GM12878 (cell line): Measurements from ENCODE around the gene SLC22A3. TPM values are rescaled to one million over a fixed set of nuclear protein-coding genes. Genes with fewer than 3 reads are reported as not detected.
"Not testable (repeated sequence)": the region's sequence is repeated elsewhere in the genome, so short reads cannot be mapped to it uniquely, and the experiment has no call there.

Experiments used
- ATAC-seq: fragments of 200-7000 bp; cut with Tn5 transposase; 3 replicates; pipeline ENCODE4 v1.9.1; 2020; ENCODE audit warnings: mild to moderate bottlenecking, moderate library complexity
- BruUV-seq: library from RNA; stranded (reverse); fragments of 400-500 nt; replicated peaks from 2 replicates; lab custom pipeline; 2021; lab: Mats Ljungman, UMichigan
- CTCF ChIA-PET: fragments of 300-600 bp; sonication (Branson Sonifier 250); formaldehyde crosslinking; extraction: SDS; loops from one replicate; lab custom pipeline; 2021; ENCODE audit warnings: inconsistent platforms; lab: Yijun Ruan, JAX
- POLR2A ChIA-PET: fragments of 350-600 bp; formaldehyde crosslinking; extraction: SDS; loops from one replicate; lab custom pipeline; 2021; ENCODE audit warnings: inconsistent platforms; lab: Charles Lee
- RAD21 ChIA-PET: fragments of 300-600 bp; sonication (Branson Sonifier 250); formaldehyde crosslinking; loops from one replicate; lab custom pipeline; 2023; ENCODE audit warnings: antibody characterized with exemption; ENCODE audit not compliant: unreplicated experiment; lab: Charles Lee
- SMC1A ChIA-PET: fragments of 300-600 bp; sonication (Branson Sonifier 250); formaldehyde crosslinking; loops from one replicate; lab custom pipeline; 2023; ENCODE audit not compliant: unreplicated experiment, uncharacterized antibody; lab: Charles Lee
- DNase-seq: peaks from one replicate; pipeline ENCODE4 v3.0.0-alpha.2; 2011; ENCODE audit warnings: low read depth, low spot score
- FAIRE-seq: peaks from 3 replicates; lab custom pipeline; 2011; peaks lifted over from hg19 to GRCh38; lab: Jason Lieb, UNC
- H2AFZ ChIP-seq: 2 replicates; pipeline ENCODE4 v1.6.0; 2011; ENCODE audit warnings: low read depth, low read length, control low read depth; ENCODE audit not compliant: control insufficient read depth
- H3K27ac ChIP-seq: 2 replicates; pipeline ENCODE4 v1.5.1; 2011; ENCODE audit warnings: control low read depth; ENCODE audit not compliant: control insufficient read depth, insufficient read depth
- H3K27me3 ChIP-seq, 2 experiments: replicated peaks in 1 of 2; 2 replicates each; pipeline versions ENCODE4 v1.6.0 to v1.6.1; 2011; ENCODE audit warnings: low read length in 1 of 2; ENCODE audit not compliant: control insufficient read depth in 2 of 2, insufficient read depth in 2 of 2
- H3K36me3 ChIP-seq, 2 experiments: 2 replicates each; pipeline ENCODE4 v1.5.1; 2011; ENCODE audit warnings: low read length in 1 of 2; ENCODE audit not compliant: control insufficient read depth in 2 of 2, insufficient read depth in 2 of 2
- H3K4me1 ChIP-seq: 2 replicates; pipeline ENCODE4 v1.6.1; 2011; ENCODE audit warnings: mild to moderate bottlenecking, low read length, moderate library complexity, mixed read lengths; ENCODE audit not compliant: control insufficient read depth, insufficient read depth
- H3K4me2 ChIP-seq: 2 replicates; pipeline ENCODE4 v1.6.0; 2011; ENCODE audit warnings: control low read depth; ENCODE audit not compliant: control insufficient read depth, insufficient read depth
- H3K4me3 ChIP-seq: fragments of 200-600 bp; sonication (generic); 2 replicates; pipeline ENCODE4 v1.5.1; 2016
- H3K79me2 ChIP-seq: 2 replicates; pipeline ENCODE4 v1.6.0; 2011; ENCODE audit warnings: low read length; ENCODE audit not compliant: control insufficient read depth, insufficient read depth
- H3K9ac ChIP-seq: 2 replicates; pipeline ENCODE4 v1.8.0; 2011; ENCODE audit warnings: low read length, control low read depth, mixed read lengths; ENCODE audit not compliant: control insufficient read depth, insufficient read depth
- H3K9me3 ChIP-seq: replicated peaks from 3 replicates; pipeline ENCODE4 v1.5.1; 2011; ENCODE audit warnings: mild to moderate bottlenecking, low read length; ENCODE audit not compliant: control insufficient read depth, insufficient read depth
- H4K20me1 ChIP-seq: 2 replicates; pipeline ENCODE4 v1.6.0; 2011; ENCODE audit not compliant: control insufficient read depth, insufficient read depth
- ATF7 ChIP-seq: fragments of 450-650 bp; IDR thresholded peaks from 2 replicates; pipeline ENCODE4 v1.6.1; 2016; ENCODE audit warnings: low read depth, mild to moderate bottlenecking
- BRCA1 ChIP-seq: IDR thresholded peaks from 2 replicates; pipeline ENCODE4 v1.6.1; 2011; ENCODE audit warnings: low read depth, low read length, improper control_type of control experiment
- ESRRA ChIP-seq: IDR thresholded peaks from 2 replicates; pipeline ENCODE4 v1.6.1; 2012; ENCODE audit warnings: mild to moderate bottlenecking, low read length, improper control_type of control experiment
- IKZF2 ChIP-seq, 2 experiments: fragments of 450-650 bp; IDR thresholded peaks; 2 replicates each; pipeline ENCODE4 v1.6.1; 2017; ENCODE audit warnings: mild to moderate bottlenecking in 2 of 2, moderate library complexity in 2 of 2
- MTA3 ChIP-seq: IDR thresholded peaks from 2 replicates; pipeline ENCODE4 v1.6.1; 2012; ENCODE audit warnings: low read length, inconsistent platforms, borderline replicate concordance
- NFYB ChIP-seq: IDR thresholded peaks from 2 replicates; pipeline ENCODE4 v1.6.1; 2011; ENCODE audit warnings: low read depth, mild to moderate bottlenecking, low read length, improper control_type of control experiment, moderate library complexity; ENCODE audit not compliant: insufficient read depth
- RUNX3 ChIP-seq: IDR thresholded peaks from 2 replicates; pipeline ENCODE4 v1.6.1; 2012; ENCODE audit warnings: low read length, inconsistent platforms
- SIN3A ChIP-seq: IDR thresholded peaks from 2 replicates; pipeline ENCODE4 v1.6.1; 2012; ENCODE audit warnings: low read depth, low read length, improper control_type of control experiment
- SMC3 ChIP-seq: IDR thresholded peaks from 2 replicates; pipeline ENCODE4 v1.6.1; 2011; ENCODE audit warnings: low read length, improper control_type of control experiment, borderline replicate concordance
- SREBF1 ChIP-seq: IDR thresholded peaks from 2 replicates; pipeline ENCODE4 v1.6.1; 2012; ENCODE audit warnings: mild to moderate bottlenecking, low read length
- ZBED1 ChIP-seq: IDR thresholded peaks from 2 replicates; pipeline ENCODE4 v1.6.1; 2016; ENCODE audit warnings: borderline replicate concordance
- WGBS: methylation state at CpG from one replicate; pipeline ENCODE4 v1.1.6; 2016; ENCODE audit warnings: low lambda C conversion rate; ENCODE audit not compliant: insufficient replicate concordance, insufficient coverage; ENCODE audit errors: missing lambda C conversion rate; 5-methylcytosine and 5-hydroxymethylcytosine counted together
- in situ Hi-C: fragments of 300-500 bp; cut with MboI; formaldehyde crosslinking; loops from 9 replicates; pipeline ENCODE4 v1.14.3; 2018; ENCODE audit warnings: mixed read lengths
- intact Hi-C: fragments of 100-400 bp; cut with micrococcal nuclease; formaldehyde crosslinking; loops from one replicate; pipeline ENCODE4 v1.14.2; 2022; ENCODE audit not compliant: unreplicated experiment
- polyA plus RNA-seq, 11 experiments: library from polyadenylated mRNA; depleted of rRNA in 4 of 11; unstranded in 6 of 11; stranded (reverse) in 5 of 11; fragments of >200 nt; fragmentation: Nextera tagmentation in 4 of 11; fragmentation: Illumina TruSeq in 1 of 11; extraction: Ambion mirVana in 4 of 11; extraction: Trizol in 1 of 11; gene quantifications; 1 replicate in 1 of 11; 2 replicates in 10 of 11; pipeline versions ENCODE4 v1.2.1 to v1.2.3, GENCODE V29; 2011 to 2016; ENCODE audit warnings: inconsistent platforms in 2 of 11, missing spikeins in 2 of 11, low read depth in 1 of 11
- total RNA-seq, 4 experiments: library from RNA; depleted of rRNA in 3 of 4; stranded (reverse); fragments of >200 nt in 3 of 4; fragmentation: Illumina TruSeq in 1 of 4; extraction: Trizol in 1 of 4; gene quantifications; 2 replicates each; pipeline versions ENCODE4 v1.2.1 to v1.2.3, GENCODE V29; 2013 to 2021
- TF ChIP-seq, protein P1 (sequence below): IDR thresholded peaks from 2 replicates; pipeline ENCODE4 v1.6.1; 2012; ENCODE audit warnings: low read depth, low read length, improper control_type of control experiment
- TF ChIP-seq, protein P2 (sequence below): IDR thresholded peaks from 2 replicates; pipeline ENCODE4 v1.6.1; 2012; ENCODE audit warnings: low read depth, low read length, improper control_type of control experiment

SLC22A3 gene
- total and polyA plus RNA-seq, 10 of the 15 experiments (the other 5 are each of a cell fraction or from before 2014, with no cell fraction given): 0.07 to 0.15 TPM; not detected in 8

DNA sequence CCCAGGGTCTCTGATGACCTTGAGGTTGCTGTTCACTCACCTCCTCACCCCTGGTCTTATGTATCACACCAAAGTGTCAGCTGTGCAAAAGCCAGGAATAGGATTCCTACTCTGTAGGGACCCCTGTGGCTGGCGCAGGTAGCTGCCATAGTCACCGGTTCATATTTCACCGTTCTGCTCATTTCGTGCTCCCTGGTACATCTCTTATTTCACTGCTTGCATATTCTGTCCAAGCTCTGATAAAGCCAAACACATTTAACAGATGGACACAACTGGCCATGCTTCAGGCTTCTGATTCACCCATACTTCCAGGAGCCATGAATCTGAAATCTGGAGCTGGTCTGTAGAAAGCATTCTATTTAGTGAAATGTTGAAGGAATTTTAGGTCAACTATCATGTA, 20.5 kb downstream of the SLC22A3 start:
- DNase-seq: no peak
- FAIRE-seq: no peak

DNA sequence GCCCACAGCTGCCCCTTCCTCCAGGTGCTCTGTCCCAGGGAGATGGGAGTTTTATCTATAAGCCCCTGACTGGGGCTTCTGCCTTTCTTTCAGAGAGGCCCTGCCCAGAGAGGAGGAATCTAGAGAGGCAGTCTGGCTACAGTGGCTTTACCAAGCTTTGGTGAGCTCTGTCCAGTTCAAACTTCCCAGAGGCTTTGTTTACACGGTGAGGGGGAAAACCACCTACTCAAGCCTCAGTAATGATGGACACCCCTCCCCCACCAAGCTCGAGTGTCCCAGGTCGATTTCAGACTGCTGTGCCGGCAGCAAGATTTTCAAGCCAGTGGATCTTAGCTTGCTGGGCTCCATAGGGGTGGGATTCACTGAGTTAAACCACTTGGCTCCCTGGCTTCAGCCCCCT, 25.4 kb downstream of the SLC22A3 start:
- ATAC-seq, H3K9me3 ChIP-seq, FAIRE-seq, H4K20me1 ChIP-seq, POLR2A ChIA-PET, H2AFZ ChIP-seq, H3K9ac ChIP-seq, H3K79me2 ChIP-seq, H3K36me3 ChIP-seq, H3K27me3 ChIP-seq, H3K27ac ChIP-seq, DNase-seq, intact Hi-C loops, RAD21 ChIA-PET, H3K4me2 ChIP-seq, H3K4me1 ChIP-seq, in situ Hi-C loops, BruUV-seq, H3K4me3 ChIP-seq, SMC1A ChIA-PET, CTCF ChIA-PET: not testable (repeated sequence)
- WGBS: 0% methylated on average over 4 of the region's 4 CpGs

More for the DNA sequence above, 20.5 kb downstream of the SLC22A3 start:
- H2AFZ ChIP-seq: no peak overlapping the region
- no peaks in the 10 kb centered on the region for H3K27me3 ChIP-seq
- 54% methylated on average over 4 of the region's 4 CpGs for WGBS
- no peaks in the 10 kb centered on the region for H3K36me3 ChIP-seq
- H3K4me1 ChIP-seq: no peaks in the 10 kb centered on the region
- H3K4me3 ChIP-seq: no peak overlapping the region
- ChIA-PET SMC1A (no interaction called here), POLR2A (no interaction called here), CTCF (no interaction called here), RAD21 (no interaction called here)
- in situ Hi-C loops (no loop called here), intact Hi-C loops (no loop called here)
- no peak for ATAC-seq
- no peak overlapping the region for H3K27ac ChIP-seq
- no peak overlapping the region for H3K4me2 ChIP-seq
- no peaks in the 10 kb centered on the region for H4K20me1 ChIP-seq
- no peaks in the 10 kb centered on the region for H3K79me2 ChIP-seq
- BruUV-seq: no TSS peak
- H3K9ac ChIP-seq: no peak overlapping the region
- TF ChIP-seq ESRRA (no peak), NFYB (no peak), BRCA1 (no peak), SREBF1 (no peak), RUNX3 (no peak), IKZF2 (IDR thresholded peaks at IDR 0.05) (no peak), ATF7 (no peak), SIN3A (no peak), ZBED1 (no peak), SMC3 (no peak), MTA3 (no peak)
- TF ChIP-seq, protein P1, sequence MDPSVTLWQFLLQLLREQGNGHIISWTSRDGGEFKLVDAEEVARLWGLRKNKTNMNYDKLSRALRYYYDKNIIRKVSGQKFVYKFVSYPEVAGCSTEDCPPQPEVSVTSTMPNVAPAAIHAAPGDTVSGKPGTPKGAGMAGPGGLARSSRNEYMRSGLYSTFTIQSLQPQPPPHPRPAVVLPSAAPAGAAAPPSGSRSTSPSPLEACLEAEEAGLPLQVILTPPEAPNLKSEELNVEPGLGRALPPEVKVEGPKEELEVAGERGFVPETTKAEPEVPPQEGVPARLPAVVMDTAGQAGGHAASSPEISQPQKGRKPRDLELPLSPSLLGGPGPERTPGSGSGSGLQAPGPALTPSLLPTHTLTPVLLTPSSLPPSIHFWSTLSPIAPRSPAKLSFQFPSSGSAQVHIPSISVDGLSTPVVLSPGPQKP: no peak
- TF ChIP-seq, protein P2, sequence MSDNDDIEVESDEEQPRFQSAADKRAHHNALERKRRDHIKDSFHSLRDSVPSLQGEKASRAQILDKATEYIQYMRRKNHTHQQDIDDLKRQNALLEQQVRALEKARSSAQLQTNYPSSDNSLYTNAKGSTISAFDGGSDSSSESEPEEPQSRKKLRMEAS: no peak
- TF ChIP-seq, all 136 proteins: peak for 0
- no peaks in the 10 kb centered on the region for H3K9me3 ChIP-seq
